Stimulated activated CD4-positive, alpha-beta T cell treated with anti-CD3 and anti-CD28 coated beads, Interleukin-4, amount 100 ng/mL, for 1 hour (primary cell): ENCODE results near the gene FRY.

Source experiments
- DNase-seq: peaks from one replicate; pipeline ENCODE4 v3.0.0-alpha.2; 2020

FRY gene

DNA sequence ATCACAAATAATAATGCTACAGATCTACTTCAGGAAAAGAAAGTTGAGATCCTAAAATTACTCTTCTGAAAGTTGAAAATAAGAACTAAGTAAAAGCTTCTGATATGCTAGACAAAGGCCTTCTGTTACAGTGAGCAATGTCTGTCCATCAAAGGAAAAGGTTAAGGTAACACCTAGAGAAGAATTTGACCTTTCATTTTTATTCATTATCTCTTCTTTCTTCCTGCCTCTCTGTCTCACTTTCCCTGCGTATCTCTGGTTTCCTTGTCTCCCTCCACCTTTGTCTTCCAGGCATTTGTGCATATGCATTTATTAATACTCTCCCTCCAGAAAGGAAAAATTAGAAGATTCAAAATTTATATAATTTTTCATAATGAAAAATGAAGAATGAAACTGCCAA is 234.6 kb downstream of the FRY start:
- no peak for DNase-seq

DNA sequence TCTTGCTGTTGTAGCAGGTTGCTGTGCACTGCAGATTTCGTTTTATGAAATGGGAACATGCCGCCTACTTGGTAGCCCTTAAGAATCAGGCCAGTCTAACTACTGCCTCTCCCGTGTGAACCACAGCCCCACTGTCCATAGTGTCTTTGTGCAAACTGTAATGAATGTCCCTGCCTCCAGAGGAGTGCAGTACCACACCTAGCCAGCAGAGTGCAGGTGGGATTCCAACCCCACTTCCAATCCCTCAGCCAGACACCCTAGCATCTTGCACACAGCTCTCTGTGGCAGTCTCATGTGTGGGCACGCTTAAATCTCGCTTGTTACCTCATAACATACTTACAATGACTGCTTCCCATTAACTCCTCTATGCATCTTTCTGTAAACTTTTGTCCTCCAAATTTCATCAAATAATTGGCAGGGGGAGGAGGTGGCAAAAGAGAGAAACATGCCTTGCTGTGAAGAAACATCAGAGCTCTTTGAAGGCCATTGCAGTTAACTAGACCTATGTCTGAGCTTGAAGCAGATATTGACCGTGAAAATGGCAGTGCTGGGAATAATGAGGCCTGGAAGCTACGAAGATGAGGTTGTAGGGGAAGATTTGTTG is 236.4 kb downstream of the FRY start:
- peak; percentile 58 for DNase-seq

DNA sequence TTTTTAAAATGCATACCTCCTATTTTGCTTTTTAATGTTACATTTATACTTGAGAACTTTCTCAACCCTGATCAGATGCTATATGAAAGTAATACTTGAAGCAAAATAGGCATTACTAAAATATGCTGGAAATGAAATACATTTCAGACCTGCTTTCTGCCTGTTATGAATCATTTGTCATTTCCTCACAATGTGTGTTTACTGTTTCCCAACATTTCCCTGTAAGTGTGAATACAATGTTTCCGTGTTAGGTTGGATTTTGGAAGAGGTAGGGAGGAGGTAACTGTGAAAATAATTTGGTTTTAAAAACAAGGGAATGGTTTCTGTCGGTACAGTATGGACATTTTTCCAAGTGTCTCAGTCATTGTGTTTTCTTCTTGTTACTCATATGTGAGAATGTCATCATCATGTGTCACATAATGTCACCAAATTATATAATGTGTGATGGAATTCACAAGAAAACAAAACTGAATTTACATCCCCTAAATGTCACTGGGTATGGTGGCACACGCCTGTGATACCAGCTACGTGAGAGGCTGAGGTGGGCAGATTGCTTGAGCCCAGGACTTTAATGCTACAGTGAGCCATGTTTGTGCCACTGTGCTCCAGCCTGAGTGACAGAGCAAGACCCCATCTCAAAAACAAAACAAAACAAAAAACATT is 240.6 kb downstream of the FRY start:
- no peak for DNase-seq

DNA sequence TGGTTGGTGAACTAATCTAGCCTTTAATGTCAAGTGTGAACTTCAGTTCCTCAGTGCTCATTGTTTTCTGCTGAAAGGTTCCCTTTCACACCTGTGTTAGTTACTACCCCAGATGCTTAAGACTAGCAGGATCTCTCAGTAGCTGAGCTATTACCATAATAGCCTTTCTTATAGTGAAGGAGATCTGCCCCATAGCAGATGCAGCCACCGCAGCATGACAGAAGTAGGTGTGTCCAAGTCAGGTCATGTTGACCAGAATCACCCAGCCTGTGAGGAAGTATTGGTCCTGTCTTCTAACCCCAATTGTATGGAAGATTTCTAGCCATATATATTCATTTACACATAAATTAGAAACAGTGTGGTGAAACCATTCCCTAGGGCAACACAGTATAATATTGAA is 246.3 kb downstream of the FRY start:
- DNase-seq, result no peak

DNA sequence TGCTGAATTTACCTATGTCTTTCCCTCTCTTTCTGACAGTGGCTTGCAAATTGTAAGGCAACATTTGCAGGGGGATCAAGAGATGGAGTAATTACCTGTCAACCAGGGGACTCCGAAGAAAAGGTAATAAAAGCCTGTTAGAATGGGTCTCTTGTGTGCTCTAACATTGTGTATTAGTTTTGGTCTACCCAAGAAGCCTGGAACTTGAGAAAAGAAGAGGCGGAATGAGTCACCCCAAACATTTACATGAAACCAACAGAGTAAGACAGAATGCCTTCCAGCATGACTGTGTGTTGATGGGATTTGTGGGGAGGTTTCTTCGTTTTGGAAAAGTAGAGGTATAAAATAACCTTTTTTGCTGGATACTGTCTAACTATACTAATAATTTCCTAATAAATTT is 246.9 kb downstream of the FRY start:
- no peak for DNase-seq

DNA sequence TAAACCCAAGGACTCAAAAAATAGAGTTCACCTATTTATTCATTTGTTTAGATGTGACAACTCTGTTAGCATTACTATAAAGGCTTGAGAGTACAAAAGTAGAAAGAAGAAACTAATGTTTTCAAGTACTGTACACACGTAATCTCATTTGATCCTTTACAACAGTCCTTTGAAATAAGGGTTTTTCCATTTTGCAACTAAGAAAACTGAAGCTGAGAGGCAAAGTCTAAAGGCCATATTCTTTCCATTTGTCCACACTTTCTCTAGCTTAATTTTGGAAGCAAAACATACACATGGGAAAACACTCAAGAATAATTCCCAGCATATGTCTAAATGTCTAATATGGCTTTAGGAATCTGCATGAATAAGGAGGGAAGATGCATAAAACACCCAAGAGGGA is 249.5 kb downstream of the FRY start:
- DNase-seq, result no peak

DNA sequence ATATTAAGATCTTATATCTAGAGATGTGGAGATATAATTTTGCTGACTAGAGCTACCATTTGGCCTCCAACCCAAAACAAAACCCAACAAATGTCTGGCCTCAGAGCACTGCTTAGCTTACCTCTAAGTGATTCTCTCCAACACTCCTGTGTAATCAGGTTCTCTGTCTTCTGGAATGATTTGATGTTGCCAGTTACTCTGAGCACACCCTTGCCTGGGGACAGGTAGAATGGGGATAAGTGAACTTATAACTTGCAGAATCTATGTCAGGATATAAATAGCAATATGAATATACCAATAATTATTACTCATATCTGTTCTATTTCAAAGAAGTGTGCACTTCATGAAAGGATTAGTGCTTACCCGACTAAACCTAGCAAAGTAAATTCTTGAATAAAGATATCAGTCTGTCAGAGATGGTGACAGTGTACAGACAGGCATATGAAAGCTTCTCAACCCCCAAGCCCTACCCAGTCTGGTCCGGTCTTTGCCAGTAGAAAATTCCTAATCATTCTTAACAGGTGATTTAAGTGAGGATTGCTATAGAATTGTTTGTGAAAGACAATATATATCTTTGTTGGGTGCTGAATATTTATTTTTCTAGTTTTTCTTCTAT is 250.6 kb downstream of the FRY start:
- DNase-seq, result no peak

DNA sequence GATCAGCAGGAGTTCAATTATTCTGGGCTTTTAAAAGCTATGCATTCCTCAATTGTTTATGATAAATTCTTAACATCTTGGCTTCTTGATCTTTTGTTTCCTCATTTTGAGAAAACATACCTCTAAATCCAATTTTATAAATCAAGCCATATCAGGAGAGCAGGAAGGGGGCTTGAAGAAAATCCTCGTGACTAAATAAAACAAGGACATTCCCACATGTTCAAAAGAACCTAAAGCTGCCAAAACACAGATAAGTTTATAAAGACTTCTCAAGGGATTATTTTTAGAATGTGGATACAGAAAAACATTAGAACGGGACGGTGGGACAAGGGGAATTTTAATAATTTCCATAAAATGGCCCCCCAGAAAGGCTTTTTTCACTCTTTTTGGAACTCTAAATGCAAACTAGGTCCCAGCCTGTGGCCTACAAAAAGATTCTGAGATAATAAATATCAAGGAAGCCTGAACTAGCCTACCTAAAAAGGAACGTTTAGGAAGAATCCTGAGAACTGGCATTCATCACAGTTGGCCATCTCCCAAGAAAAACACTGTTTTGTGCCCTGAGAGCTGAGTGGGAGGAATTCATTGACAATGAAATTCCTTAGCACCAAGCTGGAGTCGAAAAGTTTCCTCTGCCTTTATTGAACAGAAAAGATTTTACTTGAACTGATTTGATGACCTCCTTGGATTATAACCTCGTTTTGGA is 253.5 kb downstream of the FRY start:
- DNase-seq, result no peak

DNA sequence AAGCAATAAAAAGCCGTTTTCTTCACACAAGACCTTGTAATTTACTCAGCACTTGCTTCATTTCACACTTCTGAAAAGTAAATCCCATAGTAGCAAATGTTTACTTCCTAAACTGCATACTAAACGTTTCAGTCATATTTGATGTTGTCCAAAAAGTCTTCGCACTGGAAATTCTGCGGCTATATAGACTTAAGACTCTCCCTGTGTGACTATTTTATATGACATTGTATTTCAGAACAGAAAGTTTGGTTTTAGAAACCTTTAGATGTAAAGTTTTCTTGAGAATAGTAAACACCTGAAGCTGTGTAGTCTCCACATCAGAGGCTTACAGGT is 254.0 kb downstream of the FRY start:
- DNase-seq, result no peak

DNA sequence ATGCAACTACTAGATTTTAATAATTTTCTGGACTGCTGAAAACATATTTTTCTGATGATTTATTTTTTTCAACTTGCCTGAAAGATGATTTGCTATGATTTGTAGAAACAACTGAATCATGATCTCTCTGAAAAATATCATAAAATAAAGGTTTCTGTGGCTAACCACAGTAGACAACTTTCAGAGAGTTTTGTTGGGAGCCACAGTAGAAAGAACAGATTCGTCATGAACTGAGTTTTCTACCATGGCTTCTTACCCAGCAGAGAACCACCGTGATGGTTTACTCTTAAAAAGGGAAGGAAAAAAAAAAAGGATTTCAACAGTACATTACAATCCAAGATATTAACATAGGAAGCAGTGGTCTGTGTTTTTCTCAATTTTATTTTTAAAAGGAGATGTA is 265.6 kb downstream of the FRY start:
- DNase-seq, result no peak

DNA sequence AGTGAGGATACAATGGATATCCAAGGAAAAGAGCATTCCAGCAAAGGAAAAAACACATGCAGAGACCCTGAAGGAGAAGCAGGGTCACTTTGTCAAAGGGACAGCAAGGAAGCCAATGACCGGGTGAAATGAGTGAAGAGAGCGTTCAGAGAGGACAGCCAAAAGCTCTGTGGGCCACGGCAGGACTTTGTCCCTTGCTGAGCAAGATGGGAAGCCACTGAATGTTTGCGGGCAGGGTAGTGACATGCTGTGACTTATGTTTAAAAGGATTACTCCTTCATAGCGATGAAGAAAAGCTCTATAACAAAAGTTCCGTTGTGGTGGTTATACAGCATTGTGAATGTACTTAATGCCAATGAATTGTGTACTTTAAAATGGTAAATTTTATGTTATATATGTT is 267.1 kb downstream of the FRY start:
- no peak for DNase-seq

DNA sequence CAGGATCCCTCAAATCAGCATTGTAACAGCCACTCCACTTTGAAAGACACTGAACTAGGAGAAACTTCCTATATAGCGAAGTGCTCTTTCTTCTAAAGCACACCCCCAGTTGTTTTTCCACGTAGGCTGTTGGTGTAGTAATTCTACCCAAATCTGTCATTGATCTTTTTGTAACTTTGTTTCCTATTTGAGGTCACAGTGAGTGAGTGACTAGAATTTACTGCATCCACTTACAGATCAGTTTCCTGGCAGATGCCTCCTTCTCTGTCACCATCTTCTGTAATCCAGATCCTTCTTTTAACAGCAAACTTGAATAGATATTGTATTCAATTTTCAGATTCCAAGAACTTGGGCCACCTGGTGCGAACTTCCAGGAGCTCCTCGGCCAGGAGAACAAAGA is 268.3 kb downstream of the FRY start:
- DNase-seq, result no peak

DNA sequence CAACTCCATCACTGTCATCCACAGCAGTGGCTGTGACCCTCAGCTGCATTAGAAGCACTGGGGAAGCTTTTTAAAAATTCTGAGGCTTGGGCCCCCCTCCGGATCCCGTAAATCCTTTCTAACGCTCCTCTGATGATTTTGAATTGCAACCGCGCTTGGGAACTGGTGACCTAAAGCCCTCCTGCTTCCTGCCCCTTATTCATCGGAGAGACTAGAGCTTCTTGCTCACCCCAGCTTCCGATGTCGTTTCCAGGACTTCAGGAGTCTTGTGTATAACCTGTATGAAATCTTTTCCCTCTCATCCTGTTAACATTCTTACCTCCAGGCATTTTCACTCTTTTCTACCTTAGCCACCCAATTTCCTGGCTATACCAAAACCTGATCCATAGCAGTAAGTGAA is 268.8 kb downstream of the FRY start:
- no peak for DNase-seq

DNA sequence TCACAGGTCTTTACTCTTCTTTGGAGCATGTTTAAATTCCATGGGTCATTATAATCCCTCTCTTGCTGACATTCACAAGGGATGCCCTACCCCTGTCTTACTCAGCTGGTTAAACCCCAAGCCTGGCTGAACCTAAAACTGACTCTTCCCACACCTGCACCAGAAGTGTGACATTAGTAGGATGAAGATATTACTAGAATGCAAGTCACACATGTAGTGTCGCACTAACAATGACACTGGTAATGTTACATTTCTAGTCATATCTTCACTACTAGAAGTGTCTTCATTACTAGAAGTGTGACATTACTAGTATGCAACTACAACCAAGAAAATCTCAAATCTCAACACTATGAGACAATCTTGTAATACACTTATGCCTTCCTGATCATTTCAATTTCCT is 269.3 kb downstream of the FRY start:
- no peak for DNase-seq

DNA sequence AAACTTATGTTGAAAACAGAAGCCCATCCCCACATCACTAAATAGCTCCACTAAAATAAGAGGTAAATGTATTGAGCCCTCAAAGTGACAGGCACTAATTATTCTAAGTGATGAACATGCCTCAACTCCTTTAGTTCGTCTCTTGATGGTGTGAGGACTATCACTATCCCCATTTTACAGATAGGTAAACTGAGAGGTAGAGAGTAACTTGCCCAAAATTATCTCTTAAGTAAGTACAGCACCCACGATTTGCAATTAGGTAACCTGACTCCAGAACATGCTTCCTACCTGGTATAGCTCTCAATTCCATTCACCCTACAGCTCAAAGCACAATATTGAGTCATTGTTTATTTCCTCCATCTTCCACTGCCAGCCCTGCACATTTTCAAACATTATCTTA is 270.9 kb downstream of the FRY start:
- no peak for DNase-seq

DNA sequence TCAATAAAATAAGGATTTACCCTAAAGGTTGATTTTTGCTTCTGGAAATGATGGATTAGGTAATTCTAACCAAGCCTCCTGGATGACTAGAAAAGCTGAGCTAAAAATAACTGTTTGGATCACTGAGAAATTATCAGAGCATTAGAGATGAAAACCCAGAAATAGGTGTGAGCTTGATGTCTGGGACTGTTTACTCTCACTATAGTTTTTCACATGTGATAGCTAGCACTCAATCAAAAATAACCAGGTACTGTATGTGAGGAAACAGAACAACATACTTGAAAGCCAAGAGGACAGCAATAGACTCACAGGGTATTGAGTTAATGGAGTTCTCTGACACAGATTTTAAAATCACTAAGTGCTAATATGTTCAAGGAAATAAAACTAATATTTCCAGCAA is 274.1 kb downstream of the FRY start:
- no peak for DNase-seq

DNA sequence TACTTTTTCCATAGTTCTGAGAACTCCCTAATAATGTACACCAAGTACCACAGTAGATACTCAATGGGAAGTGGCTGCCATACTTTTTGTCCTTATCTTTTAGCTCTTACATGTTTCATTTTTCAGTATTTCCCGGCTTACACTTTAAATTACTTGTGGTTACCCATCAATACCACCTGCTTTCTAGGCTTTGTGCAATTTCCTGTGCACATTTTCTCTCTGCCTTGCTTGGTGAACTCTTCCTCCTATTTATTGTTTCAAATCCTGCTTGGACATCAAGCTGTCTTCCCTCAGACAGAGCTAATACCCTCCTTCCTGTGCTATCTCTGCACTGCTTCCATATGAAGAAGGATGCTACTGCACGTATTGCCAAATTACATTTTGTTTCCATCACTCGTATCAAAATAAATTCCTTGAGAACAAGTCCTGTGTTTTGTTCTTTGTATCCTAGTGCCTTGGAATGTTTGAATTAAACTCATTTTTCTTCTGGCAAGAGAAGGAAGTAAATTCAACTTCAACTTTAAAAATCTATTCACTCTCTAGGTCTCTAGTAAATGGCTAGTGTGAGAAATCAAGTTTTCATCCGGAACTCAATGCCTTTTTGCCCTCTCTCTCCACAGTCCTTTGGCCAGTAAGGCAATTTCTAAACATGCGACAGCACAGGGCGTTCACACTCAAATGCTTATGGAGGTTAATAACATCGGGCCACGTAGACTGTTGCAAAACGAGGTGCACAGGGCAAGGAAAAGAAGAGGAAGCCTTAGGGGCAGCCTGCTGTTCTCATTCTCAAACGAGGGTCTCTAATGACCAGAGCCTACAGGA is 277.9 kb downstream of the FRY start:
- DNase-seq, result no peak

DNA sequence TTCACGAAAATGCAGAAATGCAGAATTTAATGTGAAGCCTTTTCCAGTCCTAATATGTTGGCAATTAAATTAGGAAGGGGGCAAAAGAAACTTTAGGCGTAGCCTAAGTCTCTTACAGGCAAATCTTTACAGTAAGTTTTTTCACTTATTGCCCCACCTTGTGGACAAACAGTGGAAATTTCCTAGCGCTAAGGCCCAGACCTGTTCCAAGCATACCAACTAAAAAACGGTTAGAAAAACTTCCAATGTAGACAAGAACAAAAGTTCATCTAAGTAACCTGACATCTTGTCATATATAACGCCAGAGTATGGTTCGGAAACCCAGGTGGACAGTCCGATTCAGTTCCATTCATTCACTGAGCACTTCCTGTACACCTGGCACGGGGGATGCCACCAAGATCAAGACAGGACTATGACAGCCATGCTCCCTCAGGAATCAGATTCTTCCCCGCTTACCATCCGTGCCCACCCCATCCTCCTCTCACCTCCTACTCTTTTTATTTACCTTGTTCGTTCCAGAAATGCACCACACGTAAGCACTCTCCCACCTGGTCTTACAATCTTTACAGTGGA is 278.6 kb downstream of the FRY start:
- DNase-seq, result no peak

DNA sequence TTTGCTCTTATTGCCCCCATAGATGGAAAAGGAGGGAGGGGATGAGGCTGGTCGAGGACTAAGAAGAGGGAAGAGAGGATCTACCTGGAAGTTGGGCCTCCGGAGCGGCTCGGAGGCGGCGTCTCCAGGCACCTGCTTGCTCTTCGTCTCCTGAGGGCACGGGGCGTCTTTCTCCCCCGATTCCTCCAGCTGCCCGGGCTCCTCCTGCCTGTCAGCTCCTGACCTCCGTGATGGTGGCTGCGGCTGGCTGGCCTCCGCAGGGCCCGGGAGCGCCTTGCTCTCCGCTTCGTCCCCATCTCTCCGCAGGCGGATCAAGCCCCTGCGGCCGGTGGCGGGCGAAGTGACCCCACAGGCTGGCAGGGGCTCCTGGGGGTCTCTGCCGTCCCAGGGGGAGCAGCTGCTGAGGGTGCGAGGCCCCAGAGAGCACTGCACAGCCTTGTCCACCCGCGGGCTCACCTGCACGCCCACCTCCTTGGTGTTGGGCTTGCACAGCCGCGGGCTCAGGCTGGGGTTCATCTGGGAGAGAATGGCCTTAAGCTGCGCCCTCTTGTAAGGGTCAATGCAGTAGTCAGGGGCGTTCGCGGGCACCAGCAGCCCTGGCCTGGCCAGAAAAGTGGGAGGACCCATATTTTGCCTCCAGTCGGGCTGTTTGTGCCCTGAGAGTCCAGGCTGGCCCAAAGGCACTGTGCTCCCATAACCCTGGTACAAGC is 279.8 kb downstream of the FRY start:
- no peak for DNase-seq

DNA sequence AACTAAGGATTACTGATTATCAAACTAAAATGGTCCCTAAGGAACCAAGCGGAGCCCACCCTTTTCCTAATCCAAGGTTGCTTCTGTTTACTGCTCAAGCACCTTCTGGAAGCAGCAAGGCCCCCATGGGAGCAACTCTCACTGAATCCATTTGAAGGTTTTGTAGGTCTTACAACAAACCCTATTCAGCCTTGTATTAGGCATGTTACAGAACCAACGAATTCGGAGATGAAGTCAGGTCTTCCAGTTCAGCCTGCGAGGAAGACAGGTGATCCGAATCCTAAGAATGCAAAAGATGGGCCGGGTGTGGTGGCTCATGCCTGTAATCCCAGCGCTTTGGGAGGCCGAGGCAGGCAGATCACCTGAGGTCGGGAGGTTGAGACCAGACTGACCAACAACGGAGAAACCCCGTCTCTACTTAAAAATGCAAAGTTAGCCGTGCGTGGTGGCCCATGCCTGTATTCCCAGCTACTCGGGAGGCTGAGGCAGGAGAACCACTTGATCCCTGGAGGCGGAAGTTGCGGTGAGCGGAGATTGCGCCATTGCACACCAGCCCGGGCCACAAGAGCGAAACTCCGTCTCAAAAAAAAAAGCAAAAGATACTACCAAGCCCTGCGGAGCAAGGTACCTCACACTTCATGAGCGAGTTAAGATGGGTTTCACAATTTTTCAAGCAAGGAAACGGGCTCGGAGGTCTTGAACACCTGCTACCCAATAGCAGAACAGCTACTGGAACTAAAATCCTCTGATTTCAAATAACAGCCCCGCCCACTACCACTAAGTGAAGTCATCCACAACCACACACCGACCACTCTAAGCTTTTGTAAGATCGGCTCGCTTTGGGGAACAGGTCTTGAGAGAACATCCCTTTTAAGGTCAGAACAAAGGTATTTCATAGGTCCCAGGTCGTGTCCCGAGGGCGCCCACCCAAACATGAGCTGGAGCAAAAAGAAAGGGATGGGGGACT is 283.0 kb downstream of the FRY start:
- peak; percentile 34 for DNase-seq
